B cell (primary cell): ENCODE measurements around the gene EIF4A3. TPM values are rescaled to one million over a fixed set of nuclear protein-coding genes. Genes with fewer than 3 reads are reported as not detected.

Experiments used
- ATAC-seq: fragments of 200-7000 bp; cut with Tn5 transposase; one replicate; pipeline ENCODE4 v1.10.0; 2021; ENCODE audit warnings: low read depth, mild to moderate bottlenecking, moderate number of reproducible peaks, moderate library complexity
- CTCF ChIA-PET: fragments of 350-600 bp; sonication (Branson Sonifier 250); formaldehyde crosslinking; loops from one replicate; lab custom pipeline; 2021; ENCODE audit warnings: antibody characterized with exemption, inconsistent platforms; lab: Charles Lee
- POLR2A ChIA-PET: fragments of 350-600 bp; sonication (Branson Sonifier 250); formaldehyde crosslinking; loops from one replicate; lab custom pipeline; 2021; ENCODE audit warnings: antibody characterized with exemption; lab: Charles Lee
- DNase-seq: peaks from one replicate; pipeline ENCODE4 v3.0.0; 2013
- H2AFZ ChIP-seq: 2 replicates; pipeline ENCODE4 v1.6.1; 2012; ENCODE audit warnings: mild to moderate bottlenecking, low read depth, low read length; ENCODE audit not compliant: insufficient read depth, poor library complexity, severe bottlenecking
- H3K27ac ChIP-seq, 2 donors: 1 replicate in 1 of 2; 2 replicates in 1 of 2; pipeline ENCODE4 v1.5.1; 2012 to 2013; ENCODE audit warnings: low read length in 2 of 2, mild to moderate bottlenecking in 2 of 2, moderate library complexity in 1 of 2
- H3K27me3 ChIP-seq, 4 experiments: fragments of 200-600 bp in 1 of 4; sonication (generic) in 1 of 4; replicated peaks in 1 of 4; 1 replicate in 2 of 4; 2 replicates in 2 of 4; pipeline versions ENCODE4 v1.6.1 to v1.7.0; 2013 to 2016; ENCODE audit warnings: low read length in 3 of 4, mild to moderate bottlenecking in 2 of 4, mixed read lengths in 1 of 4, moderate library complexity in 1 of 4; ENCODE audit not compliant: insufficient read depth in 4 of 4, control insufficient read depth in 3 of 4; ENCODE audit errors: control extremely low read depth in 1 of 4
- H3K36me3 ChIP-seq, 2 experiments: replicated peaks in 1 of 2; 1 replicate in 1 of 2; 2 replicates in 1 of 2; pipeline versions ENCODE4 v1.6.1 to v1.7.1; 2013; ENCODE audit warnings: low read length in 1 of 2; ENCODE audit not compliant: insufficient read depth in 2 of 2, control insufficient read depth in 1 of 2; ENCODE audit errors: control extremely low read depth in 1 of 2, extremely low read depth in 1 of 2
- H3K4me1 ChIP-seq, 2 donors: fragments of 200-600 bp in 1 of 2; sonication (generic) in 1 of 2; 1 replicate in 1 of 2; 2 replicates in 1 of 2; pipeline versions ENCODE4 v1.5.1 to v1.6.1; 2013 to 2017; ENCODE audit warnings: low read length in 2 of 2; ENCODE audit not compliant: control insufficient read depth in 2 of 2, insufficient read depth in 2 of 2
- H3K4me2 ChIP-seq: replicated peaks from 2 replicates; pipeline ENCODE3; 2012; ENCODE audit warnings: mild to moderate bottlenecking, low read depth, low read length; ENCODE audit not compliant: poor library complexity, severe bottlenecking
- H3K4me3 ChIP-seq, 5 experiments: fragments of 200-600 bp in 1 of 5; sonication (generic) in 1 of 5; 1 replicate in 3 of 5; 2 replicates in 2 of 5; pipeline versions ENCODE4 v1.5.1 to v1.7.0; 2011 to 2016; ENCODE audit warnings: low read length in 4 of 5, mild to moderate bottlenecking in 4 of 5, low read depth in 2 of 5, control low read depth in 1 of 5, moderate library complexity in 1 of 5; ENCODE audit not compliant: insufficient read depth in 1 of 5; ENCODE audit errors: control extremely low read depth in 1 of 5, extremely low read depth in 1 of 5
- H3K79me2 ChIP-seq: fragments of 200-600 bp; sonication (generic); one replicate; pipeline ENCODE4 v1.6.0; 2016; ENCODE audit warnings: low read length; ENCODE audit not compliant: control insufficient read depth, insufficient read depth
- H3K9ac ChIP-seq: fragments of 200-600 bp; sonication (generic); 2 replicates; pipeline ENCODE4 v1.6.1; 2017; ENCODE audit warnings: mild to moderate bottlenecking, low read length, moderate library complexity
- H3K9me3 ChIP-seq, 3 donors: one replicate each; pipeline versions ENCODE4 v1.6.1 to v1.7.1; 2013; ENCODE audit warnings: low read length in 2 of 3; ENCODE audit not compliant: control insufficient read depth in 2 of 3, insufficient read depth in 1 of 3; ENCODE audit errors: control extremely low read depth in 1 of 3
- H4K20me1 ChIP-seq: 2 replicates; pipeline ENCODE4 v1.6.0; 2012; ENCODE audit warnings: mild to moderate bottlenecking, low read length; ENCODE audit not compliant: insufficient read depth, control insufficient read depth, poor library complexity, severe bottlenecking
- H3K27ac Mint-ChIP-seq: one replicate; pipeline ENCODE4 v1.8.0; 2021; ENCODE audit warnings: mixed read lengths
- H3K27me3 Mint-ChIP-seq: one replicate; pipeline ENCODE4 v1.8.0; 2021; ENCODE audit warnings: mixed read lengths
- H3K4me1 Mint-ChIP-seq: one replicate; pipeline ENCODE4 v1.8.0; 2021; ENCODE audit warnings: mixed read lengths
- H3K4me3 Mint-ChIP-seq: one replicate; pipeline ENCODE4 v1.8.0; 2021; ENCODE audit warnings: mixed read lengths
- H3K9me3 Mint-ChIP-seq: one replicate; pipeline ENCODE4 v1.8.0; 2022; ENCODE audit warnings: mixed read lengths; ENCODE audit not compliant: insufficient read depth
- EZH2 ChIP-seq: IDR thresholded peaks from 2 replicates; pipeline ENCODE4 v1.6.1; 2012; ENCODE audit warnings: borderline replicate concordance, low read depth, mild to moderate bottlenecking, moderate library complexity, low read length; ENCODE audit not compliant: insufficient read depth, poor library complexity, severe bottlenecking
- WGBS: methylation state at CpG from one replicate; pipeline ENCODE4 v1.1.5; 2013; ENCODE audit warnings: missing lambda C conversion rate; ENCODE audit not compliant: insufficient coverage; 5-methylcytosine and 5-hydroxymethylcytosine counted together
- intact Hi-C: fragments of 100-400 bp; cut with micrococcal nuclease; formaldehyde crosslinking; loops from one replicate; pipeline ENCODE4 v1.10.0; 2022
- polyA plus RNA-seq: library from polyadenylated mRNA; depleted of rRNA; stranded (reverse); fragments of >200 nt; gene quantifications from 2 replicates; pipeline ENCODE4 v1.2.3, GENCODE V29; 2012
- total RNA-seq, 2 donors: library from RNA; stranded (reverse); fragments of 120-200 nt in 1 of 2; gene quantifications; 1 replicate in 1 of 2; 2 replicates in 1 of 2; pipeline versions ENCODE4 v1.2.3 to v1.2.4, GENCODE V29; 2013 to 2022
- TF ChIP-seq, protein P1 (sequence below): fragments of 200-600 bp; IDR thresholded peaks from one replicate; pipeline ENCODE4 v1.8.0; 2022; ENCODE audit warnings: antibody characterized with exemption, mild to moderate bottlenecking

EIF4A3 gene
- total and polyA plus RNA-seq, 2 donors (not counting 1 experiment from before 2014, with no cell fraction given) = 86.0 to 137 TPM

DNA sequence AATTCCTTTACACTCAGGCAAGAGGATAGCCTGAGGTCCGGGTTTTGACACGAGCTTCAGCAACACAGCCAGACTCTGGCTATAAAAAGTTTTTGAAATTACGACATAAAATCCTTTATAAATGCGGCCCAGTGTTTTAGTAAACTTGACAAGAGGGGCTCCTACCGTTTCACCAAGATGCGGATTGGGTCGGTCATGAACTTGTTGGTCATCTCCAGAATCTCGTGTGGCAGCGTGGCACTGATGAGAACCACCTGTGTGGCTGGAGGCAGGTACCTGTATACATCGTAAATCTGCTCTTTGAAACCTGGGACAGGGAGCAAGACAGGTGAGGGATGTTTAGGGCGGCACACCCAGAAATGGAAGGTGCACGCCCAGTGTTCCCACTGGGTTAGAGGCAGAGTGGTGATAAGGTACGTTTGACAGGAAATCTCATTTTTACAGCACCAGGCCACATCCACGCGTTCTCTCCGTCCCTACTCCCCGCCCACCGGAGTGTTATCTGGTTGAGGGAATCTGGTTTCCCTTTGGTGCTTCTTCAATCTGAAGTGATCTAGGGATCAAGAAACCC lies 8.0 kb downstream of the EIF4A3 start:
- DNase-seq (no peak), ATAC-seq (no peak)
- Mint-ChIP-seq H3K9me3 (no peaks in the 10 kb centered on the region), H3K27me3 (no peaks in the 10 kb centered on the region), H3K4me1 (peaks cover 1% of the 10 kb centered on the region), H3K27ac (no peak overlapping the region), H3K4me3 (no peak overlapping the region)
- 100% methylated on average over 10 of the region's 18 CpGs for WGBS
- intact Hi-C loops = no loop called here
- H3K27ac ChIP-seq = no peak overlapping the region
- TF ChIP-seq, protein P1, sequence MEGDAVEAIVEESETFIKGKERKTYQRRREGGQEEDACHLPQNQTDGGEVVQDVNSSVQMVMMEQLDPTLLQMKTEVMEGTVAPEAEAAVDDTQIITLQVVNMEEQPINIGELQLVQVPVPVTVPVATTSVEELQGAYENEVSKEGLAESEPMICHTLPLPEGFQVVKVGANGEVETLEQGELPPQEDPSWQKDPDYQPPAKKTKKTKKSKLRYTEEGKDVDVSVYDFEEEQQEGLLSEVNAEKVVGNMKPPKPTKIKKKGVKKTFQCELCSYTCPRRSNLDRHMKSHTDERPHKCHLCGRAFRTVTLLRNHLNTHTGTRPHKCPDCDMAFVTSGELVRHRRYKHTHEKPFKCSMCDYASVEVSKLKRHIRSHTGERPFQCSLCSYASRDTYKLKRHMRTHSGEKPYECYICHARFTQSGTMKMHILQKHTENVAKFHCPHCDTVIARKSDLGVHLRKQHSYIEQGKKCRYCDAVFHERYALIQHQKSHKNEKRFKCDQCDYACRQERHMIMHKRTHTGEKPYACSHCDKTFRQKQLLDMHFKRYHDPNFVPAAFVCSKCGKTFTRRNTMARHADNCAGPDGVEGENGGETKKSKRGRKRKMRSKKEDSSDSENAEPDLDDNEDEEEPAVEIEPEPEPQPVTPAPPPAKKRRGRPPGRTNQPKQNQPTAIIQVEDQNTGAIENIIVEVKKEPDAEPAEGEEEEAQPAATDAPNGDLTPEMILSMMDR = no peak
- no peak for TF ChIP-seq EZH2
- H3K9ac ChIP-seq = no peak overlapping the region
- peaks cover under 1 to 2% of the 10 kb centered on the region in 2 donors for H3K4me1 ChIP-seq
- H3K9me3 ChIP-seq = no peaks in the 10 kb centered on the region
- peaks cover 3 to 95% of the 10 kb centered on the region in 2 experiments for H3K36me3 ChIP-seq
- ChIA-PET CTCF (no interaction called here), POLR2A (no interaction called here)
- peaks cover 25% of the 10 kb centered on the region for H4K20me1 ChIP-seq
- H3K4me3 ChIP-seq = no peak overlapping the region
- no peak overlapping the region for H2AFZ ChIP-seq
- no peaks in the 10 kb centered on the region for H3K27me3 ChIP-seq
- no peak overlapping the region for H3K4me2 ChIP-seq
- H3K79me2 ChIP-seq = peaks cover 16% of the 10 kb centered on the region

DNA sequence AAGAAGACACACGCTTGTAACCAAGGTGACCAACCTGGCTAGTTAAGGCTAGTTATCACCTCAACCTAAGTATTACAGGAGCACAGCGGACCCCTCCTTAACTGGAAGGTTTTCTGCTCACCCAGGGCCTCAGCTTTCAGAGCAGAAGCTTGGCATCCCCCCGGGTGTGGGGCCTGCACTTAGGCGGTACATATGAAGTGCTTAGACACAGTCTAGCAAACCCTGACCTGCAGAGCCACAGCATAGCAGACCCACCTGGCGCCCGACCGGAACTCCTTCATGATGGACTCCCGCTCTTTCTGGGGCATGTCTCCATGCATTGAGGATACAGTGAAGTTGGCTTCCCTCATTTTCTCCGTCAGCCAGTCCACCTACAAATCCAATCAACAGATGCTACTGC lies 9.8 kb downstream of the EIF4A3 start:
- peaks cover 3 to 88% of the 10 kb centered on the region in 2 experiments for H3K36me3 ChIP-seq
- Mint-ChIP-seq H3K27me3 (no peaks in the 10 kb centered on the region), H3K27ac (no peak overlapping the region), H3K4me3 (no peak overlapping the region), H3K4me1 (no peaks in the 10 kb centered on the region), H3K9me3 (no peaks in the 10 kb centered on the region)
- no peak for ATAC-seq
- H2AFZ ChIP-seq = no peak overlapping the region
- intact Hi-C loops = no loop called here
- H3K4me2 ChIP-seq = no peak overlapping the region
- no peaks in the 10 kb centered on the region for H3K27me3 ChIP-seq
- H3K4me3 ChIP-seq = no peak overlapping the region
- peaks cover 9% of the 10 kb centered on the region for H4K20me1 ChIP-seq
- TF ChIP-seq EZH2 = no peak
- TF ChIP-seq, protein P1 = no peak
- H3K79me2 ChIP-seq = no peaks in the 10 kb centered on the region
- H3K4me1 ChIP-seq = no peaks in the 10 kb centered on the region
- WGBS = 94% methylated on average over 4 of the region's 9 CpGs
- DNase-seq = no peak
- H3K9ac ChIP-seq = no peak overlapping the region
- H3K9me3 ChIP-seq = no peaks in the 10 kb centered on the region
- ChIA-PET POLR2A (no interaction called here), CTCF (no interaction called here)
- no peak overlapping the region for H3K27ac ChIP-seq
